Activated T-helper 17 cell treated with anti-CD3 and anti-CD28 coated beads, Interleukin-2, amount 50 U/mL, for 72 hours (primary cell): ENCODE results near the gene EPHX1. TPM values are rescaled to one million over a fixed set of nuclear protein-coding genes. Genes with fewer than 3 reads are reported as not detected.
"Not testable (repeated sequence)": the region's sequence is repeated elsewhere in the genome, so short reads cannot be mapped to it uniquely, and the experiment has no call there.

Experiments used
- ATAC-seq: fragments of 150-1000 bp; cut with Tn5 transposase; replicated peaks from 2 replicates; pipeline ENCODE4 v1.10.0; 2021; ENCODE audit warnings: mild to moderate bottlenecking, moderate library complexity
- H3K27ac Mint-ChIP-seq: one replicate; pipeline ENCODE4 v1.8.0; 2022; ENCODE audit warnings: mixed read lengths
- H3K27me3 Mint-ChIP-seq: one replicate; pipeline ENCODE4 v1.8.0; 2022; ENCODE audit warnings: mixed read lengths
- H3K36me3 Mint-ChIP-seq: one replicate; pipeline ENCODE4 v1.8.0; 2022; ENCODE audit warnings: low read depth, mild to moderate bottlenecking, mixed read lengths
- H3K4me1 Mint-ChIP-seq: one replicate; pipeline ENCODE4 v1.8.0; 2022; ENCODE audit warnings: mixed read lengths
- H3K4me3 Mint-ChIP-seq: one replicate; pipeline ENCODE4 v1.8.0; 2022; ENCODE audit warnings: mild to moderate bottlenecking, mixed read lengths
- H3K9me3 Mint-ChIP-seq: one replicate; pipeline ENCODE4 v1.8.0; 2022; ENCODE audit warnings: mixed read lengths
- total RNA-seq, 2 donors: library from RNA; stranded (reverse); gene quantifications; one replicate each; pipeline ENCODE4 v1.2.3, GENCODE V29; 2022

Gene EPHX1
- total RNA-seq, 2 donors from 2014 or later: 1.5 to 1.7 TPM

DNA sequence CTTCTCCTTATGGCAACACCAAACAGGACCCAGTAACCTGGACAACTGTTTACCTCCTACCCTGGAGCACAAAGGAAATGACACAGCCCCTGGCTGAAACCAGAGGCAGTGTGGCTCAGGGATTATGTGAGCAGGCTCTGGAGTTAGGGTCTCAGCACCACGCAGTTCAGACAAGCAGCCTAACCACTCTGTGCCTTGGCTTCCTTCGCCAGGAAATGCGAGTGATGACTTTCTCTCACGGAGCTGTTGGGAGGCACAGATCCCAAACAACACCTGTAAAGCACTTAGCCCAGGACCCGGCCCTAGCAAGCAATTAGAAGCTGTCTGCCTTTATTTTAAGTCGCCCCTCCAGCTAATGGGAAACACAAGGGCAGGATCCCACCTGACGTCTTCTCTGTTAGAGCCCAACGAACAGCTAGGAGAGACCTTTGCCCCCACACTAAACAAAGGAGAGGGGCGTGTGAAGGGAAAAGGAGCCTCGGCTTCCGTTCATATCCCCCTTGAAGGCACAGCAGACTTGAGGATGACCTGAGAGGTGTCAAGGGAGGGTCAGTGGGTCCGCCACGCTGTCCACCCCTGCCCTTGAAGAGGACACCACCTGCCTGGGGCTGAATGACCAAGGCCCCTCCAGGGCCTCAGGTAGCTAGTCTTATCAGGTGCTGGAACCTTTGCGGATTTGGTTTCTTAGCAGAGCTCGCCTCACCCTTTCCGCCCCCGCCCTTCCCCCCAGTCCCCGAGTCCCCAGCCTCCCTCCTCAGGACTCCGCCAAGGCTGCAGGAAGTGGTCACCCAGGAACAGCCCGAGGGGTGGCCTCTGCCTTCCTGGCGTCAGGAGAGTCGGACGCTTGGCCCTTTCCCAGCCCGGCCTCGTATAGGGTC is 71.4 kb downstream of the EPHX1 start:
- peaks cover 38% of the 10 kb centered on the region for H3K4me1 Mint-ChIP-seq
- H3K27me3 Mint-ChIP-seq: no peaks in the 10 kb centered on the region
- H3K4me3 Mint-ChIP-seq: peak overlapping the region; percentile 91
- ATAC-seq: peak; percentile 84
- H3K36me3 Mint-ChIP-seq: peaks cover 44% of the 10 kb centered on the region
- peak overlapping the region; percentile 88 for H3K27ac Mint-ChIP-seq
- no peaks in the 10 kb centered on the region for H3K9me3 Mint-ChIP-seq

DNA sequence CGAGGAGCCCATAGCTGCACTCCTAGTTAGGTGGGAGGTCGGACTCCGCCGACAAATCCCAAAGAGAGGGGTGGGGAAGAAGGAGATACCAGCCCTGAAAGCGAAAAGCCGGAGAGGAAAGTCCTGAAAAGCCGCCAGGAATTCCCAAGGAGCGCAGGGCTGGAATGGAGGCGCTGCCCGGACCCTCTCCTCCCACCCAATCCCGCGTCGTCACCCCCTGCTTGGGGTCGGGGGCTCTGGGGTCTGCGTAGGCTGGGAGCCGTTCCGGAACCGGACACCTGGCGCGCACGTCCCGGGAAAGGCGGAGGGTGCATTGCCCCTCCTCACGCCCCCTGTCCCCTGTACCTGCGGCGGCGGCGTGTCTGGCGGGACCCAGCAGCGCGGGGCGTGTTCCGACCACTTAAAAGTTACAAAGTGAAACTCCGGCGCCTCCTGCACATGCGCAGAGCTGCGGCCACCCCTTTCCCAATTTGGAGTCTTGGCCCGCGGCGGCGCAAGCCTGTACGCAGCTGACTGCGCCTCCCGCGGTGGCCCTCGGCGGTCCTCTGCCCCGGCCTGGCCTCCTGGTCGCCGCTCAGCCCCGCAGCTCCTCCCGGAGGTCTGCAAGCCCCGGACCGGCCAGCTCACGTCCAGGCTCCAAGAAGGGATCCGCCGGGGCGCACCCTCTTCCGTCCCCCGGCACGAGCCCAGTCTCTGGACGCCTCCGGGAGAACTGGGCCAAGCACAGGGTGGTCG is 72.2 kb downstream of the EPHX1 start, which contains the start of gene TMEM63A:
Gene TMEM63A (minus strand): TSS at position 422 of the 735 bp plus-strand sequence. CDS start 4,800 bp downstream, outside the sequence.
- Mint-ChIP-seq H3K4me3 (peak within 1 kb of the TSS; percentile 91), H3K27me3 (no peaks in the 10 kb centered on the region), H3K9me3 (no peaks in the 10 kb centered on the region), H3K27ac (peak within 1 kb of the TSS; percentile 91), H3K4me1 (peaks cover 35% of the 10 kb centered on the region), H3K36me3 (peaks cover 37% of the 10 kb centered on the region)
- peak; percentile 57 for ATAC-seq

DNA sequence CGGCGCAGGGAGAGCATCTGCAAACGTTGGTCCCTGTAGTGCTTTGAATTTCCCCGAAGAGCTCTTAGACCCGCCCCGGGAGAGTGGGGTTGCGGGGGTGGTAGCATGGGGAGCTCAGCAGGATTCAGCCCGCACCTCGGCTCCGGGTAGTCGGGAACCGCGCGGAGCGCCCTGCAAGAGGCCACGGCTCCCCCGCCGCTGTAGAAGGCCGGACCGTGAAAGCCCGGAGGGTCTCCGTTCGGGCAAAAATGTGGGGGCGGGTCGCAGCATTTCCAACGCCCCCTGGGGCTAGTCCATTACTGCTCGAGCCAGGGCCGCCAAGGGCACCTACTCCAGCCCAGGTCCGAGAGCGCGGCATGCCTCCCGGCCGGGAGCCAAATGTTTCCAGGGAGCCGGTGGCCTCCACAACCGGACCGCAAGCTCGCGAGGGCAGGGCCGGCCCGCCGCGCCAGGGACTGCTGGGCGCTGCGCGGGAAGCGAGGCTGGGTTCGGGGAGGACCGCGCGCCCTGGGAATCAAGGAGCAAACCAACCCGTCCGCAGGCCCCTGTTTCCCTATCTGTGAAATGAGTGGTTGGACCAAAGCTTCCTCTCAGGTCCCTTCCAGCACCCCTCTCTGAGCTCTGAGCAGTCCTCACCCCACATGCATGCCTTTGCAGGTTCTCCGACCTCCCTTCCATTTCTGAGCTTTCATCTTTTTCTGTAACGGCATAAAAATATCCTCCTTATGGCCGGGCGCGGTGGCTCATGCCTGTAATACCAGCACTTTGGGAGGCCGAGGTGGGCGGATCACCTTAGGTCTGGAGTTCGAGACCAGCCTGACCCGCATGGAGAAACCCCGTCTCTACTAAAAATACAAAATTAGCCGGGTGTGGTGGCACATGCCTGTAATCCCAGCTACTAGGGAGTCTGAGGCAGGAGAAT is 73.0 kb downstream of the EPHX1 start:
- peaks cover 29% of the 10 kb centered on the region for H3K36me3 Mint-ChIP-seq
- ATAC-seq: peak; percentile 45
- H3K27me3 Mint-ChIP-seq: no peaks in the 10 kb centered on the region
- peak overlapping the region; percentile 91 for H3K27ac Mint-ChIP-seq
- peaks cover 27% of the 10 kb centered on the region for H3K4me1 Mint-ChIP-seq
- H3K9me3 Mint-ChIP-seq: no peaks in the 10 kb centered on the region
- H3K4me3 Mint-ChIP-seq: peak overlapping the region; percentile 91

DNA sequence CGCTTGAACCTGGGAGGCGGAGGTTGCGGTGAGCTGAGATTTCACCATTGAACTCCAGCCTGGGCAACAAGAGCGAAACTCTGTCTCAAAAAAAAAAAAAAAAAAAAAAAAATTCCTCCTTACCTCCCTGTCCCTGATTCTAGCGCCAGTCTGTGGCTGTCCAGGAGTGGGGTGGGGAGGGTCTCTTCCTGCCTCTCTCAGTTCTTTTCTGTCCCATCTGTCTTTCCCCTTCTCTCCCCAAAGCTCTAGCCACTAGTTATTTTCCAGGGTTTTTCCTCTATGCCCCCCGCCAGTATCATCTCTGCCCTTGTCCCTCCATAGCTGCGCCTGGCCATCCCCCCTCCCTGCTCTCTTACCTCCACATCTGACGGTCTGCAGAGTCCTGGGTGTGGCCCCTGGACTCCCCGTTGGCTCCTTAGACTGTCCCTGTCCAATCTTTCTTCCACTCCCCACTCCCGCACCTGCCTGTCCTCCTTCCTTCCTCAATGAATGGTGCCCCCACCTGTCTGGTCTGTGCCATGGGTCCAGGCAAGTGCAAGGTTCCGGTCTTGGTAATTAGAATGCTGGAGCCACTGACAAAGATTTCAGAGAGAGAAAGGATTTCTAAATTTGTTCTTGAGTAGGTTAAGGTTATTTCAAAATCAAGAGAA is 73.8 kb downstream of the EPHX1 start:
- H3K4me3 Mint-ChIP-seq: peak overlapping the region; percentile 91
- no peaks in the 10 kb centered on the region for H3K9me3 Mint-ChIP-seq
- no peak for ATAC-seq
- H3K27ac Mint-ChIP-seq: peak overlapping the region; percentile 91
- peaks cover 21% of the 10 kb centered on the region for H3K36me3 Mint-ChIP-seq
- H3K4me1 Mint-ChIP-seq: peaks cover 22% of the 10 kb centered on the region
- H3K27me3 Mint-ChIP-seq: no peaks in the 10 kb centered on the region

DNA sequence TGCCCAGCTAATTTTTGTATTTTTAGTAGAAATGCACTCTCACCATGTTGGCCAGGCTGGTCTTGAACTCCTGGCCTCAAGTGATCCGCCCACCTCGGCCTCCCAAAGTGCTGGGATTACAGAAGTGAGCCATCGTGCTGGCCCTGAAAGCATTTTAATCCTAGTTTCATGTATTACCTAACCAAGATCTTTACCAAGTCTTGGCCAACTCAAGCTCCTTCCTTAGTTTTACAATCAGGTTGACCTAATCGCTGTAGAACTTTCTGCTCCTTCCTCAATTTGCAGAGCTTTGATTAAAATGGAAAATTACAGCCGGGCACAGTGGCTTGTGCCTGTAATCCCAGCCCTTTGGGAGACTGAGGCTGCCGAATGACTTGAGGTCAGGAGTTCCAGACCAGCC is 75.4 kb downstream of the EPHX1 start:
- H3K27me3 Mint-ChIP-seq: no peaks in the 10 kb centered on the region
- H3K27ac Mint-ChIP-seq: no peak overlapping the region
- no peak overlapping the region for H3K4me3 Mint-ChIP-seq
- H3K4me1 Mint-ChIP-seq: peaks cover 9% of the 10 kb centered on the region
- no peak for ATAC-seq
- no peaks in the 10 kb centered on the region for H3K9me3 Mint-ChIP-seq
- H3K36me3 Mint-ChIP-seq: peaks cover 11% of the 10 kb centered on the region

DNA sequence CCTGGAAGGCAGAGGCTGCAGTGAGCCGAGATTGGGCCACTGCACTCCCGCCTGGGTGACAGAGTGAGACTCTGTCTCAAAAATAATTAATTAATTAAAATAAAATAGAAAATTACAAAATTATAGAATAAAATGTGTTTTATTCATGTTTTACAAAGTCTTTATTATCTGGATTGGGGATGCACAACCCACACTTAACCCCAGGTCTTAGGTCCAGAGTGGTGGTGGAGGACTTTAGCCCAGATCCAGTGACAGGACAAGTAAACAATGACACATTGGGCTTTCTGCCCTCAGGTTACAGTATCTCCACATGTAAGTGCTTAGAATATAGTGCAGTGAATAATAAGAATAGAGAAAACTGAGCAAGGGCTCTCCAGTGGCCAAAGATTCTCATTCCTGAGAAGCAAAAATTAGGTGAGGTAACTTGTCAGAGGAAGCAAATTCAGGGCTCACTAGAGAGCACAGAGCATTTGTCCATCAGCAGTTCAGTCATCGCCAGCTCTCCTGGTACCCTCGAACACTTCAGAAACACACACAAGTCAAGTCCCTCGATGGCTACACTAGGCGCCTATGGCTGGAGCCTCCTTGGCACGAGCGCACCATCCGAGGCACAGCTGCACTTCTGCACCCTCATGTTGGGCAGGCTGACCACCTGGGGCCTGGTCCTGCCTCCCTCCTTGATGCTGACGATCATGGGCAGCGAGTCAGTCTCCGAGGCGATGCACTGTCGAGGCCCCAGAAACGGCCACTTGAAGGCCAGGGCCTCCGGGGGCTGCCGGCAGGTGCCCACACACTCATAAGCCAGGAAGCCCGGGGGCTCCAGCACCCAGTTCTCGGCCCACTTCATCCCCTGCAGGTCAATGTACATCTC is 76.5 kb downstream of the EPHX1 start:
- H3K27me3 Mint-ChIP-seq: no peaks in the 10 kb centered on the region
- ATAC-seq: no peak
- peaks cover under 1% of the 10 kb centered on the region for H3K36me3 Mint-ChIP-seq
- H3K4me1 Mint-ChIP-seq: peaks cover 10% of the 10 kb centered on the region
- no peak overlapping the region for H3K4me3 Mint-ChIP-seq
- no peak overlapping the region for H3K27ac Mint-ChIP-seq
- H3K9me3 Mint-ChIP-seq: no peaks in the 10 kb centered on the region

DNA sequence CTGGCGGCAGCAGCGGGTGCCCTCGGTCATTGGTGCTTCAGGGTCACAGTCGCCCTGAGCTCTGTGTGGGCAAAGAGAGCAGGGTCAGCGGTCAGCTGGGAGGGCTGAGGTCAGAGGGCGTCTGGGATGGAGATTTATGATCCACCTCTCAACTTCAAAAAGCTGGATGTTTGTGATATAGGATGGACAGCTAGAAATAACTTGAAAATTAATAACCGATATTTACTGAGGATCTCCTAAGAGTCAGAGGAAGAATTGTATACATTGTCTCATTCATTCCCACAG is 77.0 kb downstream of the EPHX1 start:
- H3K27me3 Mint-ChIP-seq: no peaks in the 10 kb centered on the region
- no peaks in the 10 kb centered on the region for H3K36me3 Mint-ChIP-seq
- no peak overlapping the region for H3K4me3 Mint-ChIP-seq
- no peak overlapping the region for H3K27ac Mint-ChIP-seq
- H3K4me1 Mint-ChIP-seq: peaks cover 10% of the 10 kb centered on the region
- no peak for ATAC-seq
- no peaks in the 10 kb centered on the region for H3K9me3 Mint-ChIP-seq

DNA sequence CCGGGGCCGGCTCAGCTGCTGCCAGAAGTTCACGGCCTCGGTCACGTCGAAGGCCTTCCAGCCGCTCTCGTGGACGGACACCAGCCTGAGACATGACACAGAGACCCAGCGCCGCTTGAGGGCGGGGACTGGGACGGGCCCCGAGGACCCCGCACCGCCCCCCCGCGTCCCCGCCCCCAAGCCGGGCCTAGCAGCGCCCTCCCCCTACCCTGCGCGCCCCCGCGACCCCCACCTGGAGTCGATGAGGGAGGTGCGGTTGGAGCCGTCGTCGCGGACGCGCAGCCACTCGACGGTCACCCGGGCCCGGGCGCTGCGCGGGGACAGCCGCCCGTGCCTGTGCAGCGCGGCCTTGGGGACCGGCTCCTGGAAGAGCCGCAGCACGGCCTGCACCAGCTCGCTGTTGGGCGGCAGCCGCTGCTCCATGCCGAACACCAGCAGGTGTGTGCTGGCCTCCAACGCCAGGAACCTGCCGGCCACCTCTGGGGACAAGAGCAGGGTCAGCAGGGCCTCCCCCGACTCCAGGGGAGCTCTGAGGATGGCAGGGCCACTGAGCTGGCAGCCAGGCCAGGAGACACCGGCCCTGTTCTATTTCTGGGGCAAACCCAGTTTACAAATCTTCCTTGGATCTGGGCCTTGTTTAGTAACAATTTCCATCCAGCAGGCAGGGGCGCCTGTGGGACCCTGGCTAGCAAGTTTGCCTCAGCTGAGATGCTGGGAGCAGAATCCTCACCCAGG is 77.8 kb downstream of the EPHX1 start:
- ATAC-seq, H3K4me3 Mint-ChIP-seq, H3K36me3 Mint-ChIP-seq, H3K27me3 Mint-ChIP-seq, H3K9me3 Mint-ChIP-seq, H3K27ac Mint-ChIP-seq: not testable (repeated sequence)
- peaks cover 10% of the 10 kb centered on the region for H3K4me1 Mint-ChIP-seq

DNA sequence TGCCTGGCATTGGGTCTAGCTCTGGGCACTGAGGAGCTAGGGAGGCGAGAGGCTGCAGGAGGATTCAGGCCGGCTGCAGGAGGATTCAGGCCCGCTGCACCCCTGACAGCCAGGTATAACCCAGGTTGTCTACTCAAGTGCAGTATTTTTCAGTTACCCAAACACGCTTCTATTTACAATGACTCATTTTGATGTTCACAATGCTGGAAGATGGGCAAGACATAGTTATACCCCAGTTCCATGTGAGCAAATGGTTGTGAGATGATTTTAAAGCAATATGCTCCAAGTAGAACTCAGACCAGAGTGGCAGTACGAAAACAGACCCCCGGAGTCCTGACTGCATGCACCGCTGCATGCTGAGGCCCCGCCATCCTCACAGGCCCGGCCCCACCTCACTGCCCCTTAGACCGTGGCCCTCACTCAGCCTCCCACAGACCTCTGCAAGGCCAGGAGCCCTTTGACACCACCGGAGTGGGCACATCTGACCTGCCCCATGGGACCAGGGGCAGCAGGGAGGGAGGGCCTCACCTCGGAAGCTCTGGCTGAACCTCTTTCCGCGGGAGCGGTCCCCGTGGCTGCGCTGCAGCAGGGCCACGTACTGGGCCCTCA is 78.5 kb downstream of the EPHX1 start:
- no peaks in the 10 kb centered on the region for H3K36me3 Mint-ChIP-seq
- H3K4me1 Mint-ChIP-seq: peaks cover 10% of the 10 kb centered on the region
- no peak overlapping the region for H3K27ac Mint-ChIP-seq
- no peaks in the 10 kb centered on the region for H3K9me3 Mint-ChIP-seq
- no peak overlapping the region for H3K4me3 Mint-ChIP-seq
- ATAC-seq: no peak
- no peaks in the 10 kb centered on the region for H3K27me3 Mint-ChIP-seq

DNA sequence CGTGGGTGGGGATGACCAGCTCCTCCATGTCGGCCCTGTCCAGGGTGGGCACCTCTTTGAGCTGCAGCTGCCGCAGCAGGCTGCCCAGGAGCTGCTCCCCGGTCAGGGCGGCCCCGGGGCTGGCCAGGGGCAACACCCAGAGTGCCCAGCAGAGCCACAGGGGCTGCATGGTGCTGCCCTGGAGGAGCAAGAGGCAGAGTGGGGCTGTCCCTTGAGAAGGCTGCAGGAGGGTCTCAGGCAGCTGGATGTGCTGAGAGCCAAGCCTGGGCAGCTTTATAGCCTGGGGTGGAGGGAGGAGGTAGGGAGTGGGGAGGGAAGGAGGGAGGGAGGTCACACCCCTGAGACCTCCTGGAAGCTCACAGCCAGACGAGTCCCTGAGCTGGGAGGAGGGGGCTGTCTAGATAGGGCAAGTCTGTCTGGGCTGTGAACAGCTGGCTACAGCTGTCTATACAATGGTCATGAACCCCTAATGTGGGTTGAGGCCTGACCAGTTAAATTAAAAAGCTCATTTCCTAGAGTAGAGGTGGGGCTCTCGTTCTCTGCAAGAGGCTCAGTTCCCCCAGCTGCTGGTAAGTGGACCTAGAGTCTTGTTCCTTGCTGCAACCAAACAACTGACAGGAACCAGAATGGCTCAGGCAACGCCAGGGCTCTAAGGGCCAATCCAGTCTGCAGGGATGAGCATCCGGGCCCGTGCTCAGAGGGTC is 79.1 kb downstream of the EPHX1 start, which contains the start of gene LEFTY1:
Gene LEFTY1 (minus strand): TSS at position 249 of the 704 bp plus-strand sequence. CDS start 80 bp downstream, at position 169.
- peaks cover 5% of the 10 kb centered on the region for H3K4me1 Mint-ChIP-seq
- H3K36me3 Mint-ChIP-seq: no peaks in the 10 kb centered on the region
- ATAC-seq: no peak

DNA sequence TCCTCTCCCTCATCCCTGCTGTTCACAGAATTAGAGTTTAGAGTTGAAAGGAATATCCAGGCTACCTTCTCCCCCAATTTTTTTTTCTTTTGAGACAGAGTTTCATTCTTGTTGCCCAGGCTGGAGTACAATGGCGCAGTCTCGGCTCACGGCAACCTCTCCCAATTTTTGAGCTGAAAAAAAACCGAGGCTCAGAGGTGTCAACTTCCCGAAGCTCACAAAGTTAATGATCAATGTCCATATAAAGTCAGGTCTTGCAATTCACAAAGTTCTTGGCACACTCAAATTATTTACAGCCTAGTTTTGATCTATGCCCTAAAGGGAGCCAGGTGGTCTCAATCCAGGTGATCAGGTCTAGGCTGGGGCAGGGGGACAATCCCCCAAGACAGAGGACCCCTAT is 79.8 kb downstream of the EPHX1 start:
- no peaks in the 10 kb centered on the region for H3K9me3 Mint-ChIP-seq
- H3K36me3 Mint-ChIP-seq: no peaks in the 10 kb centered on the region
- no peak overlapping the region for H3K4me3 Mint-ChIP-seq
- peak overlapping the region; percentile 28 for H3K27ac Mint-ChIP-seq
- no peaks in the 10 kb centered on the region for H3K27me3 Mint-ChIP-seq
- H3K4me1 Mint-ChIP-seq: peaks cover 5% of the 10 kb centered on the region
- no peak for ATAC-seq

More for the DNA sequence above, 79.1 kb downstream of the EPHX1 start, which contains the start of gene LEFTY1:
- H3K27me3 Mint-ChIP-seq: no peaks in the 10 kb centered on the region
- H3K4me3 Mint-ChIP-seq: no peak within 1 kb of the TSS
- no peaks in the 10 kb centered on the region for H3K9me3 Mint-ChIP-seq
- H3K27ac Mint-ChIP-seq: peak within 1 kb of the TSS; percentile 28
